Hematopoietic multipotent progenitor cell treated with erythropoietin and hydrocortisone succinate and interleukin-3 and kit ligand, for 15 days (in vitro differentiated cells): Measurements from ENCODE around the gene PTPN1.
"Not testable (repeated sequence)": the region's sequence is repeated elsewhere in the genome, so short reads cannot be mapped to it uniquely, and the experiment has no call there.

ENCODE experiments used
- DNase-seq: peaks from one replicate; pipeline ENCODE4 v3.0.0-alpha.2; 2015; ENCODE audit warnings: low spot score

The PTPN1 gene

DNA sequence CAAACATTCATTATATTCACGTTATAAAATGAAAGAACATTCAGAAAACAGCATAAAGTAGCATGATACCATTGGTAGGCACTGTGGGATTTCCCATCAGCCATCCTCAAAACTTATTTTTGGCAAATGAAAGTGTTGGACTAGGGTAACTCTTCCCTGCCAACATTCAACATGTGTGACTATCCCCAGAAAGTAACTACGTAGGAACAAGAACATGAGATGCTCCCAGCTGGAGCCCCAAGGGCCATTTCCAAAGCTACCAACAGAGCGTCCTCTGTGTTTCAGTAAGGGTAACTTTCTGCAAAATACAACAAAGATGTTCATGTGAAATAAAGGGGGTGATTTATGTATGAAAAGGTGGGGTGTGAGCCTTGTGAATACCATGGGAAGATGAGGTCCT lies 28.4 kb upstream of the PTPN1 start:
- DNase-seq, result no peak

DNA sequence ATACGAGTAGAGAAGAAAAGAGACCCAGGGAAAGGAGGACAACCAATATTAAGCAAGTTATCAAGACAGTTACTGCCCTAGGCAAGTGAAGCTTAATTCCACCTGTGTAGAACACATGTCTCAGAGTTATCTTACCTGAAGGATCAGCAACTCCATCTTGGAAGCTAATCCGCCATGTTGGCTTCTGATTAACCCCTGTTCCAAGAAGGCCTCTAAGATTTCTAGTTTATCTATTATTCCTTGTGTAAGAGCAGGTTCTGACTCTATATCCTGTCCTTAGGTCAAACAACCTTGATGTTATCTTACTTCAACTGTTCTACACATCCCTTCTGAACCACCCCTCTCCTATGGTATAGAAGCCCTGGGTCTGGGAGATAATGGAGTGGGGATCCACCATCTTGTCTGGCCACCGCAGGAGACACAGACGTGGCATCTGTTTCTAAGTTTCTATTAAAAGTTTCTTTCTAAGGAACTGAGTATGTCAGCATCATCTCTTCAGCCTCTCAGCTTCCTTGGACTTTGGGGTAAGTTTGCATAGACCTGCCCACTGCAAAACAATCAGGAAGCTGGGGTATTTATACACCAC lies 27.7 kb upstream of the PTPN1 start:
- peak; percentile 23 for DNase-seq

- DNase-seq, result no peak
Observed at GRCh38 chr20:50484271-50484976, 25.8 kb upstream of the PTPN1 start.

- DNase-seq, result no peak
Observed at GRCh38 chr20:50487397-50487796, 22.8 kb upstream of the PTPN1 start.

DNA sequence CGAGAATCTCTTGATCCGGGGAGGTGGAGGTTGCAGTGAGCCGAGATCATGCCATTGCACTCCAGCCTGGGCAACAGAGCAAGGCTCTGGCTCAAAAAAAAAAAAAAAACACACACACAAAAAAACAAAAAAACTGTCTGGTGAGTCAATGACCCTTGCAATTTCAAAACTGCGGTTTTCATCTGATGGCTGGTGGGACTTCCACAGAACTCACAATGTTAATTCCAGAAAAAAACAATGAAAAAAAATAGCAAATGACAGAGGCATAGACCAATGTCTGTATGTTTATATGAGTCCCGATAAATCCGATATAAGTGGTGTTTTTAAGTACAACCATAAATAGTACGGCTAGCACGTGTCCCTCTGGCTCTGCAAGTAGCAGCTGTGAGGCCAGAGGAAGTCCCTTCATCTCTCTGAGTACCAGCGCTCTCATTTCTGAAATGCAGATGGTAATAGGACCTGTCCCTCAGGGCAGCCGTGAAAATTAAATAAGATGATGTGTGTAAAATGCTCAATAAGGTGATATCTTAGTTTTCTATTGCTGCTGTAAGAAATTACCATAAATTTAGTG lies 21.9 kb upstream of the PTPN1 start:
- no peak for DNase-seq

DNA sequence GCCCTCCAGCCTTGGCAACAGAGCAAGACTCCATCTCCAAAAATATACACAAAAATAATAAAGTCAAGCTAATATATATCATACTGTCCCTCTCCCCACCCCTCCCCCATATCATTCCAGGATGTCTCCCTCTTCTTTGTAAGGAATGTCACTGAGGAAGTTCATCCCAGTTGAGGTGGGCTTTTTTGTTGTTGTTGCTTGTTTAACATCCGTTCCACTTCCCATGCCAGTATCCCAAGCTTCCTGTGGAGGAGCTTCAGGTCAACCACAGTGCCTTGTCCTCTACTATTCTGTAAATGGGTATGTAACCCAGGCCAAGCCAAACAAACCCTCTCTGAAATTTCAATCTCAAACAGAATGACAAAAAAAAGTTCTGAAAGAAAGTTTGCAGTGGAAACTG lies 19.0 kb upstream of the PTPN1 start:
- no peak for DNase-seq

DNA sequence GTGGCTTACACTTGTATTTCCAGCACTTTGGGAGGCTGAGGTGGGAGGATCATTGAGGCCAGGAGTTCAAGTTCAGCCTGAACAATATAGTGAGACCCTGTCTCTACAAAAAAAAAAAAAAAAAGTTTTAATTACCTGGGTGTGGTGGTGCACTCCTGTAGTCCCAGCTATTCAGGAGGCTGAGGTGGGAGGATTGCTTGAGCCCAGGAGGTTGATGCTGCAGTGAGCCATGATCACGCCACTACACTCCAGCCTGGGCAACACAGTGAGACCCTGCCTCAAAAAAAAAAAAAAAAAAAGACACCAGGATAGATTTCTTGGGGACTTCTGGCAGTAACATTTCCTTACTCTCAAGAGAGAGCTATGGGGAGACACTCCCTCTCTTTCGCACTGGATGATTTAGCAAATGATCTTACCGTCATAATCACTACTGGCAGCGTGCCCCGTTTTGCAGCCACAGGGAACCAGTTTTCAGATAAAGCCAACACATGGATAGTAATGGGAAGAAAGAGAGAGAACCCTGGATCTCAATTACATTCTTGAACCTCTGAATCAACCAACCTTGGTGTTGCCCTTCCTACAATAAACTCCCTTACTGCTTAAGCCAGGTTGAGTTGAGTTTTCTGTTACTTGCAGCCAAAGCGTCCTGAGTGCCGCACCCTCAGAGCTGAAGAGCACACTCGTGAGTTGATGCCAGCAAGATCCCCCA lies 18.1 kb upstream of the PTPN1 start:
- no peak for DNase-seq

- DNase-seq, result no peak
Observed at GRCh38 chr20:50493881-50494253, 16.3 kb upstream of the PTPN1 start.

GRCh38 chr20:50494428-50494827 lies 15.8 kb upstream of the PTPN1 start:
- DNase-seq, result no peak

DNA sequence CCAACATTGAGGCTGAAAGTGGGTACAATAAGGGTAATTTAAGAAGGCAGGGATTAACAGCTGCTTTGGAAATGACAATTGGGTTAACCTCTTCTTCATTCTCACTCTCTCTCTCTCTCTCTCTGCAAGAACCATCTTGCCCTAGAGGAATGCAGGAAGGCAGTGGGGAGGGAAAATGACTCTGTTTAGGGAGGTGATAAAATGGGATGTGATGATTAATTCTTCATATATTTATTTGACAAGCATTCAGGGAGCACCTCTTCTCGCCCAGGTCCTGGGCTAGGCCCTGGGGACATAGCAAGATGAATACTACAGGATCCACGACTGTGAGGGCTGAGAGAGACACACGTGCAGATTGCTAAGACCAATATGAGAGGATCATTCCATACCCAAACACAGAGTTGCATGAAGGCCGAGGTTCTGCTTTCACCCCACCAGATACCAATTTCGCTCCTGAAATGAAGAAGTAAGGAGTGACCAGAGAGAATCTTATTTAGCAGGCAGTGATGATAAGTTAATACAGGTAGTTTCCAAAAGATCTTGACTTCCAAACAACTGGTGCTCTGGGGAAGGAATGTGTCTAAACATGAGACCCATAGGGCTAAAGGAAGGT lies 13.3 kb upstream of the PTPN1 start:
- DNase-seq, result no peak

DNA sequence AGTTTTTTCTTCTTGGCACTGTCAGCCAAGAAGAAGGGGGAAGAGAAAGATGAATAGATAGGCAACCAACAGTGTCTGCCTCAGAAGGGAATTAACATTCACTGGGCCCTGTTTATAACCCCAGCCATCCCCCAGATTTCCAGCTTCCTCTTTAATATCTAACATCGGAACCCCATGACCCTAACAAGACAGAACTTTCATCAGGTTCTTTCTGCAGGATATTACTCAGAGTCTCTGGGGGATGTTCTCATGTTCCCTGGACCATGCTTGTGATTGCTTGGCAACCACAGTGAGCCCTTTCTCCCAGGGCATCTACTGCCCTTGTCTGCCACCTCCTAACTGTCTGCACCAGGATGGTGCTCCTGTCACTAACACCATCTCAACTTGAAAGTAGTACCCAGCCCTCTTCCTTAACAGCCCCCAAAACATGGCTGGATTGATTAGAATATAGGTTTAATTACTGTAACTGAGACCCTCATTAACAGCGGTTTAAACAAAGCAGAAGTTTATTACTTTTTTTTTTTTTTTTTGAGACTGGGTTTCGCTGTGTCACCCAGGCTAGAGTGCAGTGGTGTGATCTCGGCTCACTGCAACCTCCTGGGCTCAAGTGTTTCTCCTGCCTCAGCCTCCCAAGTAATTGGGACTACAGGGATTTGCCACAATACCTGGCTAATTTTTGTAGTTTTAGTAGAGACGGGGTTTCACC lies 12.0 kb upstream of the PTPN1 start:
- DNase-seq, result no peak

DNA sequence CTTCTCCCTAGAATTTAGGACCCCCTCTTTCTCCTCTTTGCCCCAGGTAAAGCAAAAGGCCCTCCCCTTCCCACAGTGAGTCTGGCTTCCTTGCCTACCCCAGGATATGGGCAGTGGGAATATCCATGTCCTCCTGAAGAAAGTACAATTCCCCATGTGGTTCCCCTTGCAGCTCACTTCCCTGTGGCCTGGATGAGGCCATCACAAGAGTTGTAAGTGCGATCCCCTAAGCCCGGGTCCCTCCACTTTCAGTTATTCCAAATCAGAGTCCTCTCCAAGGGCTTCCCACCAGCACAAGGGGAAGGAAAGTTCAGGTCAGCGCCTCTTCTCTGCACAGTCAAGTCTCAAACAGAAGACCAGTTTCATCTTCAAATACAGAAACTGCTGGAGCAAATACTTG lies 10.2 kb upstream of the PTPN1 start:
- DNase-seq, result no peak

GRCh38 chr20:50501972-50502745 lies 8.0 kb upstream of the PTPN1 start:
- no peak for DNase-seq

- DNase-seq, result no peak
Observed at GRCh38 chr20:50504231-50504823, 5.9 kb upstream of the PTPN1 start.

DNA sequence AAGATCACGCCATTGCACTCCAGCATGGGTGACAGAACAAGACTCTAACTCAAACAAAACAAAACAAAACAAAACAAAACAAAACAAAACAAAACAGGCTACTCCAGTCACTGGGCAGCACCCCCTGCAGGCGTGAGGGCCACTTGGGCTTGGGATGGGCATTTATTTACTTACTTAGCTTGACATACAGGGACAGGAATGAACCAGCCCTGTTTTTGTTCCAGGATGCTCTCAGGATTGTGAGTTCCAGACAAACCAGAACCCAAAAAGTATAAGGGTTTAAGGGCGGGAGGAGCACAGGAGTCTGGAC lies 4.0 kb upstream of the PTPN1 start:
- DNase-seq, result no peak

- DNase-seq, result not testable (repeated sequence)
Observed at GRCh38 chr20:50507745-50508144, 2.4 kb upstream of the PTPN1 start.

GRCh38 chr20:50508171-50508755 lies 1.9 kb upstream of the PTPN1 start:
- no peak for DNase-seq

GRCh38 chr20:50510706-50511542 lies 741 bp downstream of the PTPN1 start:
- peak; percentile 32 for DNase-seq

GRCh38 chr20:50512323-50512722 lies 2.1 kb downstream of the PTPN1 start:
- no peak for DNase-seq
